GM21360 (cell line): ENCODE data around the gene NPFF.

ENCODE experiments used
- ATAC-seq: cut with Tn5 transposase; IDR thresholded peaks from one replicate; pipeline ENCODE4 v1.9.1; 2021; ENCODE audit warnings: mild to moderate bottlenecking, moderate library complexity; ENCODE audit not compliant: unreplicated experiment

NPFF gene

GRCh38 chr12:53479331-53479730 lies 28.0 kb downstream of the NPFF start:
- ATAC-seq = no peak

- ATAC-seq = no peak
These were observed 28.4 kb downstream of the NPFF start for GRCh38 chr12:53478865-53479264.

- no peak for ATAC-seq
These were observed 30.5 kb downstream of the NPFF start for GRCh38 chr12:53476769-53477209.

- ATAC-seq = no peak
These were observed 32.5 kb downstream of the NPFF start for GRCh38 chr12:53474819-53475218.

- no peak for ATAC-seq
These were observed 33.2 kb downstream of the NPFF start for GRCh38 chr12:53474077-53474476.

GRCh38 chr12:53472056-53472582 lies 35.2 kb downstream of the NPFF start:
- ATAC-seq = no peak

GRCh38 chr12:53468282-53468681 lies 39.0 kb downstream of the NPFF start:
- no peak for ATAC-seq

- ATAC-seq = no peak
These were observed 39.4 kb downstream of the NPFF start for GRCh38 chr12:53467880-53468279.

GRCh38 chr12:53467082-53467481 lies 40.2 kb downstream of the NPFF start:
- ATAC-seq = no peak

GRCh38 chr12:53466640-53467039 lies 40.6 kb downstream of the NPFF start:
- no peak for ATAC-seq

GRCh38 chr12:53465679-53466078 lies 41.6 kb downstream of the NPFF start:
- no peak for ATAC-seq

GRCh38 chr12:53464685-53465418 lies 42.4 kb downstream of the NPFF start:
- no peak for ATAC-seq

GRCh38 chr12:53463802-53464560 lies 43.3 kb downstream of the NPFF start:
- no peak for ATAC-seq

GRCh38 chr12:53462935-53463334 lies 44.3 kb downstream of the NPFF start:
- no peak for ATAC-seq

- no peak for ATAC-seq
These were observed 45.7 kb downstream of the NPFF start for GRCh38 chr12:53461591-53461990.

GRCh38 chr12:53461059-53461458 lies 46.2 kb downstream of the NPFF start:
- ATAC-seq = no peak

- no peak for ATAC-seq
These were observed 48.2 kb downstream of the NPFF start for GRCh38 chr12:53459097-53459496.
